Caki2 (cell line): ENCODE data around the gene EPRS1. TPM values are rescaled to one million over a fixed set of nuclear protein-coding genes. Genes with fewer than 3 reads are reported as not detected.
A peak's percentile ranks its signal among the peaks of the same experiment; 100 is the strongest.
"Not testable (repeated sequence)": the region's sequence is repeated elsewhere in the genome, so short reads cannot be mapped to it uniquely, and the experiment has no call there.

Source experiments
- DNase-seq: peaks from one replicate; pipeline ENCODE4 v3.0.0-alpha.2; 2015; ENCODE audit warnings: low read depth
- in situ Hi-C: cut with HindIII; loops from 2 replicates; pipeline ENCODE4 v1.10.0; 2016; ENCODE audit warnings: low sequenced_read_pairs, low pct_unique_long_range_greater_than_20kb, mixed read lengths
- total RNA-seq: library from RNA; depleted of rRNA; stranded (reverse); fragments of >200 nt; shearing (Covaris generic); gene quantifications from 2 replicates; pipeline ENCODE4 v1.2.3, GENCODE V29; 2014; ENCODE audit warnings: low replicate concordance; rRNA removed

Gene EPRS1
- 44.0 and 60.9 TPM in 2 replicates for total RNA-seq

GRCh38 chr1:220046052-220046930 lies at the start of gene EPRS1:
EPRS1 (minus strand) TSS chr1:220046505; CDS start chr1:220046388, 117 bp downstream.
- in situ Hi-C loops = no loop called here
- DNase-seq = peak; percentile 96

- DNase-seq = peak; percentile 80
- in situ Hi-C loops = no loop called here
These were observed 48.0 kb upstream of the EPRS1 start, which contains the start of gene IARS2 for GRCh38 chr1:220094016-220094911. IARS2 (plus strand) TSS chr1:220094132; CDS start chr1:220094217, 85 bp downstream.

GRCh38 chr1:220093361-220094015 lies 47.2 kb upstream of the EPRS1 start:
- no peak for DNase-seq
- in situ Hi-C loops = no loop called here

- no peak for DNase-seq
- in situ Hi-C loops = no loop called here
These were observed 46.4 kb upstream of the EPRS1 start for GRCh38 chr1:220092694-220093093.

DNA sequence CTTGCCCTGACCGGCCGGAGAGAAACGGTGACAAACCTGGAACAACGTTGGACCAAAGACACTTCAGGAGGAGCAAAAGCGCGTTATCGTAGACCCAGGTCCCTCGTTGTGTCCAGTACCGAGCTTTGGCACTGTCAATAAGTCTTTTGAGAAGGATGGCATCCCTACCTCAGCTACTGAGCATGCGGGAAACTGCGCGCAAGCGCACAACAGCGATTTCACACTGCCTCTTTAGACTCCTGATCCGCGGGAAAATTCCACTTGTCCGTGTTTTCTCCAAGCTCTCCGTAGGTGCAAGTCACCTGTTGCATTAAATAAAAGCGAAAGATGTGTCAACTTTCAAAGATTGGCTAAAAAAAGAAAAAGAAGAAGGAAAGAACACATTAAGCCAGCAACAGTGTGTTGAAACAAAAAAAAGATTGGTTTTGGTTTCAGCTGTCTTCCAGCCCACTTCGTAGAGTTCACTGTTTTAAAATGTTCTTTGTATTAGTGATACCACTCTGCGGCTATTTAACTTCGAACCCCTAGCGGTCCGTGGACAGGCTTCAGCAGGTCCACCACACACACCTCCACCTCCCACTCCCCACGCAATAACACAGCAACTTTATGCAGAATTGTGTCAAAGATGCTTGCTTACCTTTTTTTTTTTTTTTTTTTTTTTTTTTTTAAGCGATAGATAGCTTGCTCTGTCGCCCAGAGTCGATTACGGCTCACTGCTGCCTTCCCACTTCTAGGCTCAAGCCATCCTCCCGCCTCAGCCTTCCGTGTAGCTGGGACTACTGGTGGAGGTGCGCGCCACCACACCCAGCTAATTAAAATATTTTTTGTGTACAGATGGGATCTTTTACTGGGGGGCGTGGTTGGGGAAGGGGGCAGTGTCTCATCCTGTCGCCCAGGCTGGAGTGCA lies 43.6 kb upstream of the EPRS1 start, which contains the start of gene BPNT1:
BPNT1 (minus strand) TSS at position 139 of the 907 bp plus-strand sequence. CDS start 9,942 bp downstream, outside the sequence.
- DNase-seq = peak; percentile 83
- in situ Hi-C loops = no loop called here

DNA sequence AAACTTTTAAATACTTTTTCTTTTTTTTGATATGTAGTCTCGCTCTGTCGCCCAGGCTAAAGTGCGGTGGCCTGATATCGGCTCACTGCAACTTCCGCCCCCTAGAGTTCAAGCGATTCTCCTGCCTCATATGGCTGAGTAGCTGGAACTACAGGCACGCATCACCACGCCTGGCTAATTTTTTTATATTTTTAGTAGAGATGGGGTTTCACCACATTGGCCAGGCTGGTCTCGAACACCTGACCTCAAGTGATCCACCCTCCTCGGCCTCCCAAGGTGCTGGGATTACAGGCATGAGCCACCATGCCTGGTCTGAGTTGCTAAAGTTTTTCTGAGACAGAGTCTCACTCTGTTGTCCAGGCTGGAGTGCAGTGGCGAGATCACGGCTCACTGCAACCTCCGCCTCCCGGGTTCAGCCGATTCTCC lies 40.0 kb upstream of the EPRS1 start:
- DNase-seq, in situ Hi-C loops: not testable (repeated sequence)

DNA sequence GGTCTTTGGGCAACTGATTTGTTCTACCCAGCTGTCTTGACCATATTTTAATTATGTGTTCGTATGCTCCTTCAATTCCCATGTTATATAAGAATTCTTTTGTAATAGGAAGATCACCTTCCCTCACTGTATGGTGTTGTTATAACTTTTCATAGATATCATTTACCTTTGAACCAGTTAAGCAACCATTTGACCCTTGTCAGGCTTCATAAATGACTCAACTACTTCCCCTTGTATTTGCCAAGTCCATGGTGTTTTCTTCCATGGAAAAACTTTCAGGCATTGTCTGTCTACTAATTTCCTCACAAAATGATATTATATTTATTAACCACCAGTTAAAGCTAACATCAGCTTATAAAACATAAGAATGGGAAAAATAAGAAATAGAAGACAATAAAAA lies 38.2 kb upstream of the EPRS1 start:
- in situ Hi-C loops = no loop called here
- DNase-seq = no peak

- in situ Hi-C loops = no loop called here
These were observed 31.6 kb upstream of the EPRS1 start for GRCh38 chr1:220077887-220078286.

GRCh38 chr1:220076861-220077762 lies 30.8 kb upstream of the EPRS1 start:
- DNase-seq = no peak
- in situ Hi-C loops = no loop called here

More at GRCh38 chr1:220077887-220078286, 31.6 kb upstream of the EPRS1 start:
- no peak for DNase-seq

- DNase-seq = no peak
- in situ Hi-C loops = no loop called here
These were observed 21.2 kb upstream of the EPRS1 start for GRCh38 chr1:220067269-220068204.

DNA sequence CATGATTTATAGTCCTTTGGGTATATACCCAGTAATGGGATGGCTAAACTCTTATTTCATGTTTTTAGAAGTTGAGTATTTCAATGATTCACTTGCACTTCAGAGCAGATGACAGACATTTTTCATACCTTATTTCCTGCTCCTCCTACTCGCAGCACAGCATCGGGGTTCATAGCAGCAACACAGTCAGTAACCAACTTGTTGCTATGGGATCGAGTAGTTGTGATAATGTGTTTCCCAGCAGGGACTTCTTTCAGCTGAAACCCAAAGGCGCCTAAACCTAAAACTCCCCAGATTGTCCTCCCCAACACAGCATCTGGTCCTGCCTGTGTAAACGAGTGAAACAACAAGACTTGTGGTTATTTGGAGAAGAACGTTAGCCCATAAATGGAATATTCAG lies 16.3 kb upstream of the EPRS1 start:
- in situ Hi-C loops = no loop called here
- DNase-seq = no peak

- in situ Hi-C loops = no loop called here
- no peak for DNase-seq
These were observed 14.6 kb upstream of the EPRS1 start for GRCh38 chr1:220060876-220061275.

- no peak for DNase-seq
- in situ Hi-C loops = no loop called here
These were observed 10.1 kb upstream of the EPRS1 start for GRCh38 chr1:220056374-220056773.

DNA sequence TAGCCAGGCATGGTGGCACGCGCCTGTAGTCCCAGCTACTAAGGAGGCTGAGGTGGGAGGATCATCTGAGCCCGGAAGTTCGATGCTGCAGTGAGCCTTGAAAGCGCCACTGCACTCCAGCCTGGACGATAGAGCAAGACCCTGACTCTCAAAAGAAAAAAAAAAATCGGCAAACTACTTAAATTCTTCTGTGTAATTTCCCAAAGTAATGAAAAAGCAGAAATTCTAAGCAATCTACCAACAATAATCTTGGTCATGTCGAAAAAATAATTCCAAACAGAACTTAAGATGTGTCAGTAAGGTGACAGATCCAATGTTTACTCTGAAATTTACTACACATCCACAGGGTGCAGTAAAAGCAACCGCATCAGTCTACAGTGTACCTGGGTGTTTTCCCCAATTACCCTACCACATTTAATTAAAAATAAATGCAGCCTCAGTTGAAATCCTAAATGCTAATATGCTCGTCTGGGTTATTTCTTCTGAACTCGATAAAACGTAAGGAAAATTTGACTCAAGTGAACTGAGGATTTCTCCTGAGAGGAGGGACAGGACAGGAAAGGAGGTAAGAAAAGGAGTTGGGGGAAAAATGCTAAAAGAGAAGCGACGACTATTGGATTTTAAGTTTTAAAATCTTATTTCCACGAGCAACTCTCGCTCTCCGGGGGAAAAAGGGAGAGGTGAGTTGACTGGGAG lies 801 bp downstream of the EPRS1 start:
- DNase-seq = peak; percentile 40
- in situ Hi-C loops = no loop called here
